GM19452 (cell line): Measurements from ENCODE around the gene MICALL1.

Source experiments
- ATAC-seq: cut with Tn5 transposase; IDR thresholded peaks from one replicate; pipeline ENCODE4 v1.9.1; 2021; ENCODE audit not compliant: unreplicated experiment

Gene MICALL1

GRCh38 chr22:37904572-37905533 is 1.2 kb upstream of the MICALL1 start:
- no peak for ATAC-seq

GRCh38 chr22:37906364-37907008 is 389 bp downstream of the MICALL1 start:
- peak; percentile 40 for ATAC-seq

GRCh38 chr22:37907036-37907954 is 1.2 kb downstream of the MICALL1 start:
- no peak for ATAC-seq

- no peak for ATAC-seq
Measured at GRCh38 chr22:37909766-37910165, 3.7 kb downstream of the MICALL1 start.

- ATAC-seq, result no peak
Measured at GRCh38 chr22:37910890-37911672, 5.0 kb downstream of the MICALL1 start.

- ATAC-seq, result no peak
Measured at GRCh38 chr22:37911697-37912096, 5.6 kb downstream of the MICALL1 start.

GRCh38 chr22:37912171-37912570 is 6.1 kb downstream of the MICALL1 start:
- ATAC-seq, result no peak

GRCh38 chr22:37913233-37913721 is 7.2 kb downstream of the MICALL1 start:
- no peak for ATAC-seq

- no peak for ATAC-seq
Measured at GRCh38 chr22:37916311-37916710, 10.2 kb downstream of the MICALL1 start.

GRCh38 chr22:37917874-37918548 is 11.9 kb downstream of the MICALL1 start:
- no peak for ATAC-seq

GRCh38 chr22:37918580-37919270 is 12.6 kb downstream of the MICALL1 start:
- ATAC-seq, result no peak

GRCh38 chr22:37920126-37920525 is 14.0 kb downstream of the MICALL1 start:
- ATAC-seq, result no peak

GRCh38 chr22:37922191-37922590 is 16.1 kb downstream of the MICALL1 start:
- no peak for ATAC-seq

GRCh38 chr22:37923927-37924326 is 17.8 kb downstream of the MICALL1 start:
- ATAC-seq, result no peak

GRCh38 chr22:37924386-37925065 is 18.4 kb downstream of the MICALL1 start:
- no peak for ATAC-seq

- no peak for ATAC-seq
Measured at GRCh38 chr22:37925330-37925729, 19.2 kb downstream of the MICALL1 start.

- no peak for ATAC-seq
Measured at GRCh38 chr22:37925767-37926166, 19.7 kb downstream of the MICALL1 start.

- no peak for ATAC-seq
Measured at GRCh38 chr22:37926358-37926757, 20.3 kb downstream of the MICALL1 start.
